Karpas-422 (cell line): ENCODE measurements around the gene PRPF39. TPM values are rescaled to one million over a fixed set of nuclear protein-coding genes. Genes with fewer than 3 reads are reported as not detected.

Experiments used
- DNase-seq: peaks from one replicate; pipeline ENCODE4 v3.0.0-alpha.2; 2015
- H2AFZ ChIP-seq: fragments of 200-600 bp; sonication (generic); 2 replicates; pipeline ENCODE4 v1.6.1; 2014; ENCODE audit warnings: antibody characterized with exemption, low read length, mixed read lengths
- H3K27ac ChIP-seq: fragments of 200-600 bp; sonication (generic); 2 replicates; pipeline ENCODE4 v1.5.1; 2014; ENCODE audit warnings: mild to moderate bottlenecking, low read length, moderate library complexity
- H3K27me3 ChIP-seq: fragments of 200-600 bp; sonication (generic); 2 replicates; pipeline ENCODE4 v1.6.1; 2014; ENCODE audit warnings: low read length, mixed read lengths
- H3K36me3 ChIP-seq: fragments of 200-600 bp; sonication (generic); 2 replicates; pipeline ENCODE4 v1.6.1; 2014; ENCODE audit warnings: low read length, mixed read lengths; ENCODE audit not compliant: insufficient read depth
- H3K4me1 ChIP-seq: fragments of 200-600 bp; sonication (generic); 2 replicates; pipeline ENCODE4 v1.6.1; 2014; ENCODE audit warnings: mild to moderate bottlenecking, low read length, mixed read lengths
- H3K4me2 ChIP-seq: fragments of 200-600 bp; sonication (generic); 2 replicates; pipeline ENCODE4 v1.6.1; 2014; ENCODE audit warnings: low read length, low read depth, mild to moderate bottlenecking; ENCODE audit not compliant: poor library complexity, severe bottlenecking
- H3K4me3 ChIP-seq: fragments of 200-600 bp; sonication (generic); 2 replicates; pipeline ENCODE4 v1.5.1; 2014; ENCODE audit warnings: mild to moderate bottlenecking, antibody characterized with exemption, low read length, mixed read lengths
- H3K79me2 ChIP-seq: fragments of 200-600 bp; sonication (generic); 2 replicates; pipeline ENCODE4 v1.6.1; 2014; ENCODE audit warnings: mild to moderate bottlenecking, low read length, mixed read lengths
- H3K9ac ChIP-seq: fragments of 200-600 bp; sonication (generic); 2 replicates; pipeline ENCODE4 v1.6.0; 2014; ENCODE audit warnings: low read length
- H3K9me2 ChIP-seq: fragments of 200-600 bp; sonication (generic), shearing (Covaris generic); replicated peaks from 2 replicates; pipeline ENCODE4 v1.6.0; 2014; ENCODE audit warnings: mild to moderate bottlenecking, low read length, moderate library complexity; ENCODE audit not compliant: insufficient read depth
- H3K9me3 ChIP-seq: fragments of 300-700, 200-600 bp; sonication (generic); 2 replicates; pipeline ENCODE4 v1.6.1; 2014; ENCODE audit warnings: low read length, mixed read lengths
- H4K20me1 ChIP-seq: fragments of 200-600 bp; sonication (generic); 2 replicates; pipeline ENCODE4 v1.6.1; 2014; ENCODE audit warnings: mild to moderate bottlenecking, antibody characterized with exemption, low read length, low read depth; ENCODE audit not compliant: insufficient read depth
- total RNA-seq: library from RNA; depleted of rRNA; stranded (reverse); fragments of >200 nt; shearing (Covaris generic); gene quantifications from 2 replicates; pipeline ENCODE4 v1.2.3, GENCODE V29; 2014; ENCODE audit warnings: low replicate concordance; rRNA removed

PRPF39 gene
- 69.6 and 142 TPM in 2 replicates for total RNA-seq

DNA sequence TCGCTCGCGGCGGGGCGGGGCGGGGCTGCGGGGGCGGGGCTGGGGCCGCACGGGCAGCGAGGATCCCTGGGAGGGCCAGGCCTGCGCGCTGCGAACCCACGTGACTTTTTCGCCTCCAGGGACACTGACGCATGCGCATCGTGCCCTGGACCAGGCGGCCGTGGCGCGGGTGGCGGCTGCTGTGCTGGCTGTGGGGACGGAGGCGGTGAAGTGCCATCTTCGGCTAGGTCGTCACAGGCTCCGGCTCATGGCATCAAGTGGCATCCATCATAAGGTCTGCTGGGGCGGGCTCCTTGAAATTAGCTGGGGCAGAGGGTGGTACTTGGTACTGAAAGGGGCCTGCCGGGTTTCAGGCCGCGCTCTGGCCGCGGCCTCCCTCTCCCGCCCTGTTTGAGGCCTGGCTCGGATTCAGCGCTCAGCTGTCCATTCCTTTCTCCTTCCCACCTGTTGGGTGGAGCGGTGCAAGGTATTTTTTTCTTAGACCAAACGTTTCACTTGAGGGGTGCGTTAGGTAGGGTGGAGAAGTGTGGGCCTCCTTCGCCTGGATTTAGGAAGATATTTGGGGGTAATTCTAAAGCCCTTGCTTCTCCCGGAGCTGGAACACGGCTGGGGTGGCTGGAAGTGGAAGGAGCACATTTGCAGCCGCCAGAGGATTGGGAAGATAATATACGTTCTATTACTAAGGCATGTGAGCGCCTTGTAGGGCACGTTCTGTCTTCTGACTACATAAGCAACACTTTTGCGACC lies at the start of gene PRPF39:
Gene PRPF39 (plus strand): TSS at position 141 of the 747 bp plus-strand sequence. CDS start 11,124 bp downstream, outside the sequence.
- no peaks in the 10 kb centered on the region for H3K9me2 ChIP-seq
- peaks cover 52% of the 10 kb centered on the region for H3K79me2 ChIP-seq
- peaks cover 24% of the 10 kb centered on the region; the same call in 1 of the 2 replicates for H4K20me1 ChIP-seq
- H3K4me2 ChIP-seq, result peak within 1 kb of the TSS; percentile 87
- H3K4me3 ChIP-seq, result peak within 1 kb of the TSS; percentile 83
- H3K9me3 ChIP-seq, result no peaks in the 10 kb centered on the region
- H3K36me3 ChIP-seq, result peaks cover 11% of the 10 kb centered on the region; the same call in 1 of the 2 replicates
- DNase-seq, result peak; percentile 99
- H3K27me3 ChIP-seq, result no peaks in the 10 kb centered on the region
- H3K27ac ChIP-seq, result peak within 1 kb of the TSS; percentile 78
- H2AFZ ChIP-seq, result peak within 1 kb of the TSS; percentile 82
- H3K4me1 ChIP-seq, result peaks cover 46% of the 10 kb centered on the region
- H3K9ac ChIP-seq, result peak within 1 kb of the TSS; percentile 82

GRCh38 chr14:45034730-45035129 lies 49.2 kb upstream of the PRPF39 start:
- Histone ChIP-seq H3K27me3 (no peaks in the 10 kb centered on the region), H3K9me3 (no peaks in the 10 kb centered on the region), H2AFZ (no peak overlapping the region), H3K4me1 (no peaks in the 10 kb centered on the region), H3K9me2 (no peaks in the 10 kb centered on the region), H3K79me2 (peaks cover 3% of the 10 kb centered on the region; the same call in 1 of the 2 replicates), H3K4me3 (no peak overlapping the region), H3K4me2 (no peak overlapping the region), H3K36me3 (peaks cover 57% of the 10 kb centered on the region), H3K9ac (no peak overlapping the region), H3K27ac (no peak overlapping the region), H4K20me1 (no peaks in the 10 kb centered on the region)
- no peak for DNase-seq

DNA sequence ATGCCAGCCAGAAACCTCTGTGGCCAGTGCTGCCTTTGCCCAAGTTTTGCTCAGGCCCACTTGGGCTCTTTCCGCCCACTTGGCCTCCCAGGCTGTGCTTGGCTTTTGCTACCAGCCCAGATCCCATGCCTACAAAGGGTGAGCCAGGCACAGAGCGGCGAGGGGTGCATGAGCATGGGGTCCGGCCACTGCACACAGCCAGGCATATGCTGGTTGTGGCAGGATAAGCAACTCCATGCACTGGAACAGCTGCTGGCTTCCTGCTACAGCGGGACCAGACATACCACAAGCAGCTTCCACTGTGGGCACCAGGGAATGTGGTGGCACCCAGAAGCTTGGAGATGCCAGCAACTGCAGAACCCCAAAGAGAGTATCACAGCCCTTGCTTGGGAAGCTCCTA lies 45.7 kb upstream of the PRPF39 start:
- H4K20me1 ChIP-seq, result no peaks in the 10 kb centered on the region
- H3K9me2 ChIP-seq, result no peaks in the 10 kb centered on the region
- H3K9me3 ChIP-seq, result no peaks in the 10 kb centered on the region
- H3K27ac ChIP-seq, result no peak overlapping the region
- H3K36me3 ChIP-seq, result peaks cover 38% of the 10 kb centered on the region
- H2AFZ ChIP-seq, result no peak overlapping the region
- no peak overlapping the region for H3K9ac ChIP-seq
- H3K4me2 ChIP-seq, result no peak overlapping the region
- H3K4me1 ChIP-seq, result no peaks in the 10 kb centered on the region
- no peaks in the 10 kb centered on the region for H3K27me3 ChIP-seq
- no peaks in the 10 kb centered on the region for H3K79me2 ChIP-seq
- no peak overlapping the region for H3K4me3 ChIP-seq
- no peak for DNase-seq

DNA sequence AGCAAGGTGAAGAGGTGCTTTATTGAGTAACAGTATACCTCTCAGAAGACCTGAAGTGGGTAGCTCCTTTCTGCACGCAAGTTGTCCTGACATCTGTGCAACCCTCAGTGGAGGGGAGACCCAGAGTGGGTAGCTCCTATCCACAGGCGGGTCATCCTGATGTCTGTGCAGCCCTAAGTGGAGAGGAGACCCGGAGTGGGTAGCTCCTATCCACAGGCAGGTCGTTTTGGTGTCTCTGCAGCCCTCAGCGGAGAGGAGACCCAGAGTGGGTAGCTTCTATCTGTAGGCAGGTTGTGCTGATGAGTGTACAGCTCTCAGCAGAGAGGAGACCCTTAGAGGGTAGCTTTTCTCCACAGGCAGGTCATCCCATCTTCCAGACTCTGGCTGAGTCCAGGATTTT lies 45.1 kb upstream of the PRPF39 start:
- Histone ChIP-seq H3K27ac (no peak overlapping the region), H3K27me3 (no peaks in the 10 kb centered on the region), H3K36me3 (peaks cover 34% of the 10 kb centered on the region), H4K20me1 (no peaks in the 10 kb centered on the region), H3K9me3 (no peaks in the 10 kb centered on the region), H3K4me1 (no peaks in the 10 kb centered on the region), H3K79me2 (no peaks in the 10 kb centered on the region), H3K4me3 (no peak overlapping the region), H3K4me2 (no peak overlapping the region), H2AFZ (no peak overlapping the region), H3K9ac (no peak overlapping the region), H3K9me2 (no peaks in the 10 kb centered on the region)
- no peak for DNase-seq

GRCh38 chr14:45039390-45039789 lies 44.5 kb upstream of the PRPF39 start:
- Histone ChIP-seq H2AFZ (no peak overlapping the region), H3K36me3 (peaks cover 34% of the 10 kb centered on the region), H3K27me3 (no peaks in the 10 kb centered on the region), H3K9ac (no peak overlapping the region), H3K9me2 (no peaks in the 10 kb centered on the region), H3K79me2 (no peaks in the 10 kb centered on the region), H3K27ac (no peak overlapping the region), H3K4me3 (no peak overlapping the region), H4K20me1 (no peaks in the 10 kb centered on the region), H3K9me3 (no peaks in the 10 kb centered on the region), H3K4me2 (no peak overlapping the region), H3K4me1 (no peaks in the 10 kb centered on the region)
- no peak for DNase-seq

DNA sequence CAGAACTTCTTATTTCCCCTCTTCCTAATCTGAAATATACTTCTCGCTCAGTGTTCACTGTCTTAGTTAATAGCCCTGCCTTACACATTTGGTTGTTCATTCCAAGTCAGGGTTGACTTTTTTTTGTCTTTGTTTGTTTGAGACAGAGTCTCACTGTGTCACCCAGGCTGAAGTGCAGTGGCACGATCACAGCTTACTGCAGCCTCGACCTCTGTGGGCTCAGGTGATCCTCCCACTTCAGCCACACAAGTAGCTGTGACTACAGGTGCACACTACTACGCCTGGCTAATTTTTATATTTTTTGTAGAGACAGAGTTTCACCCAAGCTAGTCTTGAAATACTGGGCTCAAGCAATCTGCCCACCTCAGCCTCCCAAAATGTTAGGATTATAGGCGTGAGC lies 42.3 kb upstream of the PRPF39 start:
- no peak overlapping the region for H3K9ac ChIP-seq
- no peak overlapping the region for H2AFZ ChIP-seq
- no peak overlapping the region for H3K27ac ChIP-seq
- no peaks in the 10 kb centered on the region for H3K9me3 ChIP-seq
- H3K36me3 ChIP-seq, result peaks cover 36% of the 10 kb centered on the region
- no peaks in the 10 kb centered on the region for H3K27me3 ChIP-seq
- no peaks in the 10 kb centered on the region for H3K9me2 ChIP-seq
- H3K79me2 ChIP-seq, result no peaks in the 10 kb centered on the region
- H3K4me2 ChIP-seq, result no peak overlapping the region
- H3K4me3 ChIP-seq, result no peak overlapping the region
- H4K20me1 ChIP-seq, result no peaks in the 10 kb centered on the region
- H3K4me1 ChIP-seq, result no peaks in the 10 kb centered on the region
- no peak for DNase-seq

- no peaks in the 10 kb centered on the region for H3K79me2 ChIP-seq
- H3K4me3 ChIP-seq, result no peak overlapping the region
- H3K4me2 ChIP-seq, result no peak overlapping the region
- no peaks in the 10 kb centered on the region for H3K9me3 ChIP-seq
- peaks cover 19% of the 10 kb centered on the region; the same call in 1 of the 2 replicates for H3K36me3 ChIP-seq
- no peaks in the 10 kb centered on the region for H3K4me1 ChIP-seq
- no peaks in the 10 kb centered on the region for H4K20me1 ChIP-seq
- H3K9me2 ChIP-seq, result no peaks in the 10 kb centered on the region
- H3K27ac ChIP-seq, result no peak overlapping the region
- H3K9ac ChIP-seq, result no peak overlapping the region
- DNase-seq, result no peak
- H2AFZ ChIP-seq, result no peak overlapping the region
- no peaks in the 10 kb centered on the region for H3K27me3 ChIP-seq
Measured at GRCh38 chr14:45044638-45045037, 39.3 kb upstream of the PRPF39 start.

DNA sequence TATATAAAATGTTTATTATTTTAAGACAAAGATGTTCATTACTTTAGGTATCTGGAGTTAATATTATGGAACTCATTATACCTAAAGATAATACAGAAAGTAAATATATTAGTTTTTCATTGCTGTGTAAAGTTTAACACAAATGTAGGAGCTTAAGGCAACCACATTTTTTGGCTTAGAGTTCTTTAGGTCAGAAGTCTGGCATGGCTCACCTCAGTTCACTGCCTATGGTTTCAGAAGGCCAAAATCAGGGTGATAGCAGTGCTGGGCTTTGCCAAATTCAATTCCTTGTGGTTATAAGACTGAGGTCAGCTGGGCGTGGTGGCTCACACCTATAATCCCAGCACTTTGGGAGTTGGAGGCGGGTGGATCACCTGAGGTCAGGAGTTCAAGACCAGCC lies 35.5 kb upstream of the PRPF39 start:
- Histone ChIP-seq H3K4me1 (no peaks in the 10 kb centered on the region), H3K9me3 (no peaks in the 10 kb centered on the region), H2AFZ (no peak overlapping the region), H4K20me1 (no peaks in the 10 kb centered on the region), H3K27me3 (no peaks in the 10 kb centered on the region), H3K9ac (no peak overlapping the region), H3K4me2 (no peak overlapping the region), H3K4me3 (no peak overlapping the region), H3K79me2 (no peaks in the 10 kb centered on the region), H3K27ac (no peak overlapping the region), H3K36me3 (peaks cover 24% of the 10 kb centered on the region; the same call in 1 of the 2 replicates), H3K9me2 (no peaks in the 10 kb centered on the region)
- DNase-seq, result no peak
